BE2C (cell line): ENCODE measurements around the gene TCERG1L.

Experiments used
- DNase-seq: peaks from one replicate; pipeline ENCODE4 v3.0.0-alpha.2; 2020
- H3K27me3 ChIP-seq: fragments of 250-450 bp; sonication (Bioruptor Pico); 2 replicates; pipeline ENCODE4 v1.5.1; 2020; ENCODE audit warnings: mild to moderate bottlenecking
- H3K36me3 ChIP-seq: fragments of 250-450 bp; sonication (Bioruptor Pico); 2 replicates; pipeline ENCODE4 v1.5.1; 2020; ENCODE audit warnings: mild to moderate bottlenecking
- H3K4me1 ChIP-seq: fragments of 250-450 bp; sonication (Bioruptor Pico); 2 replicates; pipeline ENCODE4 v1.5.1; 2020
- H3K4me3 ChIP-seq: 2 replicates; pipeline ENCODE4 v1.5.1; 2011; ENCODE audit warnings: low read depth, low read length
- H3K9me3 ChIP-seq: fragments of 250-450 bp; sonication (Bioruptor Pico); 2 replicates; pipeline ENCODE4 v1.5.1; 2020
- TF ChIP-seq, protein P1 (sequence below): IDR thresholded peaks from 2 replicates; pipeline ENCODE4 v1.5.1; 2012; ENCODE audit warnings: mild to moderate bottlenecking, low read depth, low read length

The TCERG1L gene

DNA sequence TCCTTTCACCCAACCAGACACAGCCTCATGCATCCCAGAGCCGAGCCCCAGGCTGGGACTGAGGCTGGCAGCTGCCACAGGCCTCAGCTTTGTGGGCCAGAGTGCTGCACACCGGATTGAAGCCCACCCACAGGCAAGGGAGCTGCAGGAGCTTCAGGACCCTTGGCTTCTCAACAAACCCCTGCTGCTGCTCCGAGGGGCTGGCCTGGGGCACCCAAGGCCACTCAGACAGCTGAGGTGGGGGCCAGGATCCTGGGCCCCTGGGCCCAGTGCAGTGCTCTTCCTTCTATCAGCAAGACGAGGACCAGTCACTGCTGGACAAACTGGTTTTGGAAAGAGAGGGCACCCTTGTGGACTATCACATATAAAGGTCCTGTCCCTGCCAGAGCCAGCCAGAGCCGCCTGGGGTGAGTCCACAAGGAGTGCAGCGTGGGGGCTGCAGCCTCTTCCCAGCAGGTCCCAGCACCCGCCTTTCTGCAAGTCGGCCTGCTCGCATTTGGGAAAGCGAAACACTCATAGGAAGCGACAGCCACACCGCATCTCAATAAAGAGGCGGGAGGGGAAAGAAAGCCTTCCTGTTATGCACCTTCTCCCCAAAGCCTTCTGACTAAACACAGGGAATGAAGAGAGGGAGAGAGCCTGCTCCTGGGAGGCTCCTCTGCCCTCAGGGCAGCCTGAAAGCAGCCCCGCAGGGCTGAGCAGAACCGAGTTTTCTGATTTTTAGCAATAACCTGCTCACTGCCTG lies 9.5 kb upstream of the TCERG1L start:
- H3K9me3 ChIP-seq, result no peaks in the 10 kb centered on the region; the same call in 1 of the 2 replicates
- H3K4me3 ChIP-seq, result no peak overlapping the region
- H3K36me3 ChIP-seq, result no peaks in the 10 kb centered on the region
- TF ChIP-seq, protein P1, sequence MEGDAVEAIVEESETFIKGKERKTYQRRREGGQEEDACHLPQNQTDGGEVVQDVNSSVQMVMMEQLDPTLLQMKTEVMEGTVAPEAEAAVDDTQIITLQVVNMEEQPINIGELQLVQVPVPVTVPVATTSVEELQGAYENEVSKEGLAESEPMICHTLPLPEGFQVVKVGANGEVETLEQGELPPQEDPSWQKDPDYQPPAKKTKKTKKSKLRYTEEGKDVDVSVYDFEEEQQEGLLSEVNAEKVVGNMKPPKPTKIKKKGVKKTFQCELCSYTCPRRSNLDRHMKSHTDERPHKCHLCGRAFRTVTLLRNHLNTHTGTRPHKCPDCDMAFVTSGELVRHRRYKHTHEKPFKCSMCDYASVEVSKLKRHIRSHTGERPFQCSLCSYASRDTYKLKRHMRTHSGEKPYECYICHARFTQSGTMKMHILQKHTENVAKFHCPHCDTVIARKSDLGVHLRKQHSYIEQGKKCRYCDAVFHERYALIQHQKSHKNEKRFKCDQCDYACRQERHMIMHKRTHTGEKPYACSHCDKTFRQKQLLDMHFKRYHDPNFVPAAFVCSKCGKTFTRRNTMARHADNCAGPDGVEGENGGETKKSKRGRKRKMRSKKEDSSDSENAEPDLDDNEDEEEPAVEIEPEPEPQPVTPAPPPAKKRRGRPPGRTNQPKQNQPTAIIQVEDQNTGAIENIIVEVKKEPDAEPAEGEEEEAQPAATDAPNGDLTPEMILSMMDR, result no peak
- no peaks in the 10 kb centered on the region for H3K4me1 ChIP-seq
- no peaks in the 10 kb centered on the region for H3K27me3 ChIP-seq
- no peak for DNase-seq

DNA sequence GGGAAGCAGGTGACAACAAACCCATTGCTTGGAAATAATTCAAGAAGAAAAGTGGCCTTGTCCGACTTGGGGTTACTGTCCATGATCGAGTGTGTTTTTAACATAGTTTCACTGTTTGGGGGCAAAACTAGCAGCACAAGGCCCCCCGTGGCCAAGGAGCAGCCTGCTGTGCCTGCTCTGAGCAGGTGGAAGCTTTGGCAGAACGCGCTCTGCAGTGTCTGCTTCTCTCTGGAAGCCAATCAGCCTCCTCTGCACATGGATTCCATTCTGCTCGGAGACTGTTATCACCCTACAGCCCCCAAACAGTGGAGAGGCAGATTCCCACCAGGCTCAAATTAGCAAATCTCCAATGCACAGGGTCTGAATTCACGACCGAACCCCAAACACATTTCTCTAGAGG lies 7.3 kb upstream of the TCERG1L start:
- no peaks in the 10 kb centered on the region for H3K4me1 ChIP-seq
- no peak for DNase-seq
- no peak overlapping the region for H3K4me3 ChIP-seq
- H3K9me3 ChIP-seq, result no peaks in the 10 kb centered on the region; the same call in 1 of the 2 replicates
- TF ChIP-seq, protein P1, result no peak
- H3K36me3 ChIP-seq, result no peaks in the 10 kb centered on the region
- no peaks in the 10 kb centered on the region for H3K27me3 ChIP-seq

DNA sequence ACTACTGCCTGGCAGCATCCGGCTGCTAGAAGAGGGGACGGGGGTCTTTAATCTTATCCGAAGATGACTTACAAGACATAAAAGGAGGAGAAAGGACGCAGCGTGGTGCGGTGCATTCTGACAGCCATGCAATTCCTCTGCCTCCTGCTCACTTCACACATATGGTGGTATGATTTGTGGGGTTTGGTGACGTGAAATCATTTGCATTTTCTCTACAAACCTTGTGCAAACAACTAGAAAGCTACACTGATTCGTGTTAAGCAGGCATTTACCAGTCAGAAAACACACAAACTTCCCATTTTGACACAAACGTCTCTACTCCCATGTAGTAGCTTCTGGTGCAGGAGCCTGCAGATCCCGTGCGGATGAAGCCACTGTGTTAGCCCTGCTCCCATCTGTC lies 6.8 kb upstream of the TCERG1L start:
- Histone ChIP-seq H3K36me3 (no peaks in the 10 kb centered on the region), H3K27me3 (no peaks in the 10 kb centered on the region), H3K4me3 (no peak overlapping the region), H3K4me1 (no peaks in the 10 kb centered on the region), H3K9me3 (no peaks in the 10 kb centered on the region; the same call in 1 of the 2 replicates)
- TF ChIP-seq, protein P1, result no peak
- DNase-seq, result no peak

DNA sequence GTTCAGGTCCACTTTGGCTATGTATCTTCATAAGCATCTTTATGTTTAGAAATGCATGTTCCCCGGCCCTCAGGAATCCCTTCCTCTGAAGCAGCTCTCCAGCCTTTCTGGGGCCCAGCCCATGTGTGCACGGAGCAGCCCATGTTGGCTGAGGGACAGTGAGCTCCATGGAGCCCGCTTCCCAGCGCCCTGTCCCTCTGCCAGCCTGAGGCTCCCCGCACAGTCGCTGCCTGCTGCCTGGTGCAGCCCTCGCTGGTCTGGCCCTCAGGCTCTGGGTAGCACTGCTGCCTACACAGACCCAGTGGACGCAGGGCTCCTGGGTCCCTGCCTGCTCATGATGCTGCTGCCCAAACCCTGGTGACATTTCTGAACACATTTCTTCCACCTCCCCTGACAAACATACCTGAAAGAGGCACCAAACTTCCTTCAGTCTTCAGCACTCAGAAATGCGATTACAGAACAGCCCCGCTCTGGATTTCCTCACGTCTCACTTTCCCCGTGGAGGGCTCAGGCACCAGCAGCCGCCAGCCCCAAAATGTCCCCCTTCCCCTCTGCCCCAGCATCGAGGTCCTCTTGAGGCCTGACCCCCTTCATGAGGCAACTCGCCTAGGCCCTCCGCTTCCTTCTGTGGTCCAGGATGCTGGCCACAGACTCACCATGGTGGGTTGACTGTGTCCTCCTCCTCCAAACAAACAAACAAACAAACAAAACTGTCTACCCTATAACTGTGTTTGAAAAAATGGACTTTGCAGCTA lies 5.0 kb upstream of the TCERG1L start:
- no peak for DNase-seq
- Histone ChIP-seq H3K4me3 (no peak overlapping the region), H3K9me3 (no peaks in the 10 kb centered on the region; the same call in 1 of the 2 replicates), H3K27me3 (no peaks in the 10 kb centered on the region), H3K4me1 (no peaks in the 10 kb centered on the region), H3K36me3 (no peaks in the 10 kb centered on the region)
- TF ChIP-seq, protein P1, result no peak

DNA sequence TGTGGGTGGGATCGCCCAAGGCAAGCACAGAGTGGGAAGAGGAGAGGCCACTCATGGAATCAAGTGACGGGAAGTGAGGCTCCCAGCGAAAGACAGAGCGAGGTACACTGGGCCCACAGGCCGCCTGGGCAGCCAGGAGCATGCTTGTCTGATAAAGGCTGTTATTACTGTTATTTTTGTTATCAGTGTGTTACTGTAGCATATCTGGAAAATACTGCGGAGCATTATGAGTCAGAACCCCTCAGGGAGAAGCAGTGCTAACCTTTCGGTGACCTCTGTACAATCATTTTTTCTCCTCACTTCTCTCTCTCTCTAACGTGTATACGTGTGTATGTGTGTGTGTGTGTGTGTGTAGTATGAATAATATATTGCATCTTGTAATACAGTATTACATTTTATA lies 3.8 kb upstream of the TCERG1L start:
- Histone ChIP-seq H3K4me3 (no peak overlapping the region), H3K9me3 (no peaks in the 10 kb centered on the region; the same call in 1 of the 2 replicates), H3K27me3 (peaks cover 8% of the 10 kb centered on the region; the same call in 1 of the 2 replicates), H3K4me1 (no peaks in the 10 kb centered on the region), H3K36me3 (no peaks in the 10 kb centered on the region)
- DNase-seq, result no peak
- TF ChIP-seq, protein P1, result no peak

DNA sequence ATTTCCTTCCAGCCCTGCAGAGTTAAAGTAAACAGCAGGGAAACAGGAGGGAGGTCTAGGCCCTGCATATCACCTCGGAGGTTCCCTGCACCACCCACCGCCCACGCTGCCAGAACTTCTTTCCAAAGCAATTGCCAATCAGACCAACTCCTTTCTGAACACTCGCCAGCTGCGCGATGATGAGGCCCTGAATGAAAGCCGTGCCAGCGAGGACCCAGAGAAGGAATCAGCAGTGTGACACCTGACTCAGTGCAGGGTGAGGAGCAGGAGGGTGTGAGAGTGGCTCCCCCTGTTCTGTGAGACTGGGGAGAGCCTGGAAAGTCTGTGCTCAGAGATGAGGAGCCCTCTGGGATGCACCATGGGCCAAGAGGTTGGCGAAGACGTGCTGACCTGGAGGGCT lies 3.3 kb upstream of the TCERG1L start:
- no peaks in the 10 kb centered on the region for H3K36me3 ChIP-seq
- no peaks in the 10 kb centered on the region; the same call in 1 of the 2 replicates for H3K9me3 ChIP-seq
- H3K4me1 ChIP-seq, result no peaks in the 10 kb centered on the region
- no peak for DNase-seq
- TF ChIP-seq, protein P1, result no peak
- H3K4me3 ChIP-seq, result no peak overlapping the region
- peaks cover 9% of the 10 kb centered on the region; the same call in 1 of the 2 replicates for H3K27me3 ChIP-seq
